Measurements from ENCODE around the gene SYNE3.

GRCh38 chr14:95544588-95544987 lies 28.1 kb upstream of the SYNE3 start:
- TF ChIP-seq CREB1 (IDR thresholded peaks at IDR 0.05) (no peak), SRF (IDR thresholded peaks at IDR 0.05; ENCODE audit: low read depth, low read length) (no peak), CTCF (IDR thresholded peaks at IDR 0.05; ENCODE audit: control extremely low read depth in 1 of 3, insufficient read depth in 1 of 3, low read depth in 1 of 3, low read length in 3 of 3) (no peak), ASH2L (IDR thresholded peaks at IDR 0.05; ENCODE audit: low read length) (no peak), NRF1 (IDR thresholded peaks at IDR 0.05; ENCODE audit: low read depth, low read length) (no peak), TBP (IDR thresholded peaks at IDR 0.05; ENCODE audit: low read depth, low read length) (no peak), RXRA (IDR thresholded peaks at IDR 0.05; ENCODE audit: insufficient read depth, low read depth, low read length) (no peak), POLR2AphosphoS5 (IDR thresholded peaks at IDR 0.05; ENCODE audit: low read depth, low read length) (no peak), SP1 (IDR thresholded peaks at IDR 0.05; ENCODE audit: low read depth, low read length) (no peak), RBBP5 (IDR thresholded peaks at IDR 0.05; ENCODE audit: borderline replicate concordance, low read depth, low read length) (no peak), BRCA1 (IDR thresholded peaks at IDR 0.05; ENCODE audit: low read depth, low read length) (no peak), FOSL1 (IDR thresholded peaks at IDR 0.05; ENCODE audit: insufficient read depth, low read depth, low read length) (no peak), CEBPB (IDR thresholded peaks at IDR 0.05; ENCODE audit: low read depth, low read length) (no peak)

All from H1 (cell line).